ENCODE results near the gene MEGF11. TPM values are rescaled to one million over a fixed set of nuclear protein-coding genes. Genes with fewer than 3 reads are reported as not detected.

Gene MEGF11
- total and polyA plus RNA-seq, 10 donors: 0.02 to 0.61 (median 0.23) TPM; not detected in 4

DNA sequence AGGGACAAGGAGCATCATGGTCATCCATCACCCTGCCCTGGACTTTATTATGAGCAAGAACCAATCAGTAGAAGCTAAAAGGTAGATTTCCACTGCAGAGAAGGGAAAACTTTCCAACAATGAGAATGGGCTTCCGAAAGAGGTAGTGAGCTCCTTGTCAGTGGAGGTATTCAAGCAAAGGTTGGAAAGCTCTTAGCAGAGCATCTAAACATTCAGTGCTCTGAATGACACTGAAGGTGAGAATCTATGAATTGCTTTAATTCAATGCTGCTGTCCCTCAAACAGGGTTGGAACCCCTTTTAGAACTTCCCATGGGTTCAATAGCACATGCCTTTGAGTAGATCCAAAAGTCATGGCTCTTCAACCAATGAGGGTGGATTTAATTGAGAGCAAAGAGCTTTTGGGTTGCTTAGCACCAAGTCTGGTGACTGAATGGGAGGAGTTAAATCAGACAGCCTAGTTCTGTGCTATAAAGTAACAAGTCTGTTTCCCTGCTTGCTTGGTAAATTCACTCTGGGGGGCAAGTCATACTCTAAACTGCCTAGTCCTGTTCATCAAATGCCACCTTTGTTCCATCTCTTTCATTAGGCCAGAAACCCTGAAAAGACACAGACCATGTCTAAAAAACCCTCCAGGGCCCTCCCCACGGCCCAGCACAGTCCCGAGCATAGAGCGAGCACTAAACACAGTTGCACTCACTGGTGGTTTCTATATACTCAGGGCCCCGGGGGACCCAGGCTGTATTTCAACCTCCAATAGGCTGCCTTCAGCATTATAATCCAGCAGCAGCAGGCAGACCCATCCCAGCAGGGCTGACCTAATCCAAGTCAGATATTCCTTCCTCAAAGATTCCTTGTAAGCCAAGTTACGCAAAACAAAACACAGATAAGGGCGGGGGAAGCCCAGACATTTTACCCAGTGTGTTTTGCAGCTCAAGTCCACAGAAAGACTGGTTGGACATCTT is 161.2 kb downstream of the MEGF11 start:
- Histone ChIP-seq H3K36me3 (no peaks in the 10 kb centered on the region), H3K4me1 (no peaks in the 10 kb centered on the region), H3K9me3 (no peaks in the 10 kb centered on the region), H3K27ac (no peak overlapping the region), H3K4me3 (no peak overlapping the region), H3K27me3 (replicated peaks in 1 of 7) (peaks cover 0 to 15% (median 0%) of the 10 kb centered on the region in 7 donors)
- no peak for DNase-seq
- 82 to 90% (median 87%) methylated on average over 7 of the region's 7 CpGs for WGBS, 5 donors
- intact Hi-C loops (cut with DNase I; ENCODE audit: low total_unique reads): no loop called here
- no peak for TF ChIP-seq POLR2A (IDR thresholded peaks at IDR 0.05)
- no peak for TF ChIP-seq POLR2AphosphoS5 (IDR thresholded peaks at IDR 0.05)
- TF ChIP-seq, protein P1, sequence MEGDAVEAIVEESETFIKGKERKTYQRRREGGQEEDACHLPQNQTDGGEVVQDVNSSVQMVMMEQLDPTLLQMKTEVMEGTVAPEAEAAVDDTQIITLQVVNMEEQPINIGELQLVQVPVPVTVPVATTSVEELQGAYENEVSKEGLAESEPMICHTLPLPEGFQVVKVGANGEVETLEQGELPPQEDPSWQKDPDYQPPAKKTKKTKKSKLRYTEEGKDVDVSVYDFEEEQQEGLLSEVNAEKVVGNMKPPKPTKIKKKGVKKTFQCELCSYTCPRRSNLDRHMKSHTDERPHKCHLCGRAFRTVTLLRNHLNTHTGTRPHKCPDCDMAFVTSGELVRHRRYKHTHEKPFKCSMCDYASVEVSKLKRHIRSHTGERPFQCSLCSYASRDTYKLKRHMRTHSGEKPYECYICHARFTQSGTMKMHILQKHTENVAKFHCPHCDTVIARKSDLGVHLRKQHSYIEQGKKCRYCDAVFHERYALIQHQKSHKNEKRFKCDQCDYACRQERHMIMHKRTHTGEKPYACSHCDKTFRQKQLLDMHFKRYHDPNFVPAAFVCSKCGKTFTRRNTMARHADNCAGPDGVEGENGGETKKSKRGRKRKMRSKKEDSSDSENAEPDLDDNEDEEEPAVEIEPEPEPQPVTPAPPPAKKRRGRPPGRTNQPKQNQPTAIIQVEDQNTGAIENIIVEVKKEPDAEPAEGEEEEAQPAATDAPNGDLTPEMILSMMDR (IDR thresholded peaks at IDR 0.05 in 8 of 11, conservative IDR thresholded peaks at IDR 0.05 in 3 of 11): no peak

DNA sequence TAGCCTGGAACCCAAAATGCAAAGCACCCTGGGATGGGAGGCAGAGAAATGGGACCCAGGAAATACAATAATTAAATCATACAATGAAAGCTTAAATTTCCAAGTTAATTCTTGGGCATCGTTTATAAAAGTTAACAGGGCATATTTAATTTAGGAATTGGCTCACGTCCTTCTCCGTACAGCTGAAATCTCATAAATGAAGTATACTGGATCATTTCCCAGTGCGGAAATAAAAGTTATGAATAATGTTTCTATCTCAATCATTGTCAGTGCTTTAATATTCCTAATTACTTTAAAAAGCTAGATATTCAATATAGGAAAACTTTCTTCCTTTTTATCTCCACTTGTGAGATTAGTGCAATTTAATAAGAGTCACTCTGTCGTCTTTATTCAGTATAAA is 164.0 kb downstream of the MEGF11 start:
- DNase-seq: no peak
- H3K27me3 ChIP-seq (replicated peaks in 1 of 7): peaks cover 0 to 4% (median 0%) of the 10 kb centered on the region in 7 donors
- no peaks in the 10 kb centered on the region for H3K4me1 ChIP-seq
- intact Hi-C loops (cut with DNase I; ENCODE audit: low total_unique reads): no loop called here
- H3K27ac ChIP-seq: peak overlapping the region in 3 of 8 donors; percentile 14 to 22 (median 20)
- WGBS, 5 donors: 73 to 91% (median 74%) methylated on average over 5 of the region's 5 CpGs
- H3K4me3 ChIP-seq: no peak overlapping the region
- TF ChIP-seq, protein P1 (IDR thresholded peaks at IDR 0.05 in 8 of 11, conservative IDR thresholded peaks at IDR 0.05 in 3 of 11): no peak
- TF ChIP-seq POLR2AphosphoS5 (IDR thresholded peaks at IDR 0.05) (no peak), POLR2A (IDR thresholded peaks at IDR 0.05) (no peak)
- H3K9me3 ChIP-seq: peaks cover 0 to 9% (median 5%) of the 10 kb centered on the region in 8 donors
- H3K36me3 ChIP-seq: no peaks in the 10 kb centered on the region

DNA sequence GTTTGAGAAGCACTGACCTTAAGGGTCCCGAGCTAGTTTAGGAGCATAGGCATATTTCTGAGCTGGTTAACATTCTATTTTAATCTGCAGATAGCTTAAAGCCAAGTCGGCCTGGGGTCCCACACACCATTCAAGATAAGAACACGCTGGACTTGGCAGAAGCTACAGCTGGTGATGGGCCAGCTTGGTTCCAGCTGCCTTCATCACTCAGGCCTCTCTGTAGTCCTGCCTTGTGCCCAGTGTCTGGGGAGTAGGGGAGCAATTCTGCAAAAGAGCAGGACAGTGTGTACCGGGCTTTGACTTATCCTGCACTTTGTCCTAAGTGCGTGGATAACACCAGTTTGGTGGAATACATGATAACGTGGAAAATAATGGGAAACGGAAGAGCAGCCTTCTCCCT is 164.5 kb downstream of the MEGF11 start:
- DNase-seq: no peak
- peaks cover 0 to 13% (median 9%) of the 10 kb centered on the region in 8 donors for H3K9me3 ChIP-seq
- H3K27ac ChIP-seq: peak overlapping the region in 2 of 8 donors; percentile 14 to 18
- intact Hi-C loops (cut with DNase I; ENCODE audit: low total_unique reads): no loop called here
- no peaks in the 10 kb centered on the region for H3K36me3 ChIP-seq
- H3K27me3 ChIP-seq (replicated peaks in 1 of 7): peaks cover 0 to 4% (median 0%) of the 10 kb centered on the region in 7 donors
- TF ChIP-seq POLR2AphosphoS5 (IDR thresholded peaks at IDR 0.05): peak in 1 of 3 donors; percentile 27
- TF ChIP-seq POLR2A (IDR thresholded peaks at IDR 0.05): no peak
- no peaks in the 10 kb centered on the region for H3K4me1 ChIP-seq
- no peak overlapping the region for H3K4me3 ChIP-seq
- 69 to 89% (median 77%) methylated on average over 7 of the region's 7 CpGs for WGBS, 5 donors

DNA sequence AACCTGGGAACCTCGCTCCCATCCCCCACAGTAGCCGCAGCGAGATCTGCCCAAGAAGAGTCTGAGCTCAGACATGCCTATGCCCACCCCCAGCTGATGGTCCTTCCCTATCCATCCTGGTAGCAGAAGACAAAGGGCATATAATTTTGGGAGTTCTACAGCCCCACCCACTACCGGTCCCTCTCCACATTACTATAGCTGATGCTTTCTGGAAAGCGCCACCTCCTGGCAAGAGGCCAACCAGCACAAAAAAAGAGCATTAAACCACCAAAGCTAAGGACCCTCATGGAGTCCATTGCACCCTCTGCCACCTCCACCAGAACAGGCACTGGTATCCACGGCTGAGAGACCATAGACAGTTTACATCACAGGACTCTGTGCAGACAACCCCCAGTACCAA is 168.4 kb downstream of the MEGF11 start:
- TF ChIP-seq, protein P1 (IDR thresholded peaks at IDR 0.05 in 8 of 11, conservative IDR thresholded peaks at IDR 0.05 in 3 of 11): no peak
- TF ChIP-seq POLR2AphosphoS5 (IDR thresholded peaks at IDR 0.05) (no peak), POLR2A (IDR thresholded peaks at IDR 0.05) (no peak)
- H3K27me3 ChIP-seq (replicated peaks in 1 of 7): peaks cover 0 to 14% (median 0%) of the 10 kb centered on the region in 7 donors
- no peak overlapping the region for H3K27ac ChIP-seq
- H3K4me3 ChIP-seq: no peak overlapping the region
- 76 to 84% (median 80%) methylated on average over 6 of the region's 6 CpGs for WGBS, 5 donors
- H3K9me3 ChIP-seq: peaks cover 0 to 18% (median 9%) of the 10 kb centered on the region in 8 donors
- no peak for DNase-seq
- no peaks in the 10 kb centered on the region for H3K36me3 ChIP-seq
- no peaks in the 10 kb centered on the region for H3K4me1 ChIP-seq
- intact Hi-C loops (cut with DNase I; ENCODE audit: low total_unique reads): no loop called here
